Liver (tissue), 9 donors: Measurements from ENCODE around the gene TSEN34. TPM values are rescaled to one million over a fixed set of nuclear protein-coding genes. Genes with fewer than 3 reads are reported as not detected.
A peak's percentile ranks its signal among the peaks of the same experiment; 100 is the strongest.

Source experiments
- DNase-seq: peaks from one replicate; pipeline ENCODE4 v3.0.0-alpha.2; 2017; ENCODE audit warnings: low spot score
- H3K27ac ChIP-seq, 2 donors: one replicate each; pipeline ENCODE4 v1.7.0; 2013; ENCODE audit warnings: inconsistent platforms in 2 of 2, low read length in 2 of 2, control low read depth in 1 of 2, low read depth in 1 of 2, mild to moderate bottlenecking in 1 of 2
- H3K27me3 ChIP-seq, 4 donors: one replicate each; pipeline versions ENCODE4 v1.6.1 to v1.7.0; 2013; ENCODE audit warnings: low read length in 3 of 4, inconsistent platforms in 1 of 4, mild to moderate bottlenecking in 1 of 4, moderate library complexity in 1 of 4; ENCODE audit not compliant: control insufficient read depth in 4 of 4, insufficient read depth in 4 of 4
- H3K36me3 ChIP-seq, 4 donors: one replicate each; pipeline versions ENCODE4 v1.6.1 to v1.7.0; 2013; ENCODE audit warnings: low read length in 3 of 4, mild to moderate bottlenecking in 3 of 4, low read depth in 1 of 4, moderate library complexity in 1 of 4; ENCODE audit not compliant: control insufficient read depth in 4 of 4, insufficient read depth in 3 of 4
- H3K4me1 ChIP-seq, 4 donors: one replicate each; pipeline versions ENCODE4 v1.6.1 to v1.7.0; 2013; ENCODE audit warnings: low read length in 3 of 4, mild to moderate bottlenecking in 3 of 4, moderate library complexity in 1 of 4; ENCODE audit not compliant: control insufficient read depth in 4 of 4, insufficient read depth in 4 of 4
- H3K4me3 ChIP-seq, 3 donors: one replicate each; pipeline versions ENCODE4 v1.6.1 to v1.7.0; 2013; ENCODE audit warnings: low read length in 3 of 3, control low read depth in 1 of 3, low read depth in 1 of 3, mild to moderate bottlenecking in 1 of 3
- H3K9ac ChIP-seq, 2 donors: one replicate each; pipeline ENCODE4 v1.7.0; 2013; ENCODE audit warnings: low read length in 2 of 2, mild to moderate bottlenecking in 2 of 2, moderate library complexity in 2 of 2, control low read depth in 1 of 2, low read depth in 1 of 2
- H3K9me3 ChIP-seq, 4 donors: one replicate each; pipeline versions ENCODE4 v1.6.1 to v1.7.0; 2013; ENCODE audit warnings: low read length in 3 of 4; ENCODE audit not compliant: control insufficient read depth in 4 of 4
- EGR1 ChIP-seq, 2 donors: IDR thresholded peaks; 2 replicates each; pipeline ENCODE4 v1.6.1; 2016 to 2018; ENCODE audit warnings: antibody characterized with exemption in 2 of 2, low read depth in 2 of 2
- FOXA1 ChIP-seq: IDR thresholded peaks from 2 replicates; pipeline ENCODE4 v1.6.1; 2016; ENCODE audit warnings: antibody characterized with exemption
- FOXA2 ChIP-seq: IDR thresholded peaks from 2 replicates; pipeline ENCODE4 v1.6.1; 2016; ENCODE audit warnings: antibody characterized with exemption
- GABPA ChIP-seq, 2 donors: IDR thresholded peaks in 1 of 2; conservative IDR thresholded peaks in 1 of 2; 2 replicates each; pipeline ENCODE4 v1.6.1; 2016; ENCODE audit warnings: antibody characterized with exemption in 2 of 2, mild to moderate bottlenecking in 1 of 2, moderate library complexity in 1 of 2
- HNF4A ChIP-seq, 2 donors: conservative IDR thresholded peaks; 2 replicates each; pipeline ENCODE4 v1.6.1; 2016; ENCODE audit warnings: antibody characterized with exemption in 2 of 2, mild to moderate bottlenecking in 2 of 2
- HNF4G ChIP-seq: IDR thresholded peaks from 2 replicates; pipeline ENCODE4 v1.6.1; 2016; ENCODE audit warnings: antibody characterized with exemption
- JUND ChIP-seq, 2 donors: IDR thresholded peaks; 2 replicates each; pipeline ENCODE4 v1.6.1; 2016; ENCODE audit warnings: antibody characterized with exemption in 2 of 2
- NR2F2 ChIP-seq: IDR thresholded peaks from 2 replicates; pipeline ENCODE4 v1.6.1; 2016; ENCODE audit warnings: antibody characterized with exemption
- RAD21 ChIP-seq, 2 donors: IDR thresholded peaks; 2 replicates each; pipeline ENCODE4 v1.6.1; 2016; ENCODE audit warnings: antibody characterized with exemption in 2 of 2, mild to moderate bottlenecking in 2 of 2
- RXRA ChIP-seq, 2 donors: IDR thresholded peaks; 2 replicates each; pipeline ENCODE4 v1.6.1; 2017 to 2018; ENCODE audit warnings: antibody characterized with exemption in 2 of 2, mild to moderate bottlenecking in 1 of 2
- SP1 ChIP-seq: IDR thresholded peaks from 2 replicates; pipeline ENCODE4 v1.6.1; 2018; ENCODE audit warnings: antibody characterized with exemption, mild to moderate bottlenecking
- TAF1 ChIP-seq: conservative IDR thresholded peaks from 2 replicates; pipeline ENCODE4 v1.6.1; 2016; ENCODE audit warnings: antibody characterized with exemption, mild to moderate bottlenecking
- YY1 ChIP-seq: IDR thresholded peaks from 2 replicates; pipeline ENCODE4 v1.6.1; 2016; ENCODE audit warnings: antibody characterized with exemption, mild to moderate bottlenecking
- WGBS: extraction: QIAGEN DNeasy Blood & Tissue Kit; methylation state at CpG from one replicate; pipeline ENCODE4 v1.1.7; 2013; 5-methylcytosine and 5-hydroxymethylcytosine counted together
- polyA plus RNA-seq, 2 donors: library from polyadenylated mRNA; stranded (reverse) in 1 of 2; unstranded in 1 of 2; fragments of 200-250 nt in 1 of 2; fragments of >200 nt in 1 of 2; fragmentation: Nextera tagmentation in 1 of 2; extraction: Ambion mirVana in 1 of 2; gene quantifications; one replicate each; pipeline versions ENCODE4 v1.2.1 to v1.2.3, GENCODE V29; 2013 to 2015
- total RNA-seq, 2 donors: library from RNA; depleted of rRNA; stranded (reverse); fragments of >200 nt; gene quantifications; one replicate each; pipeline ENCODE4 v1.2.3, GENCODE V29; 2014
- TF ChIP-seq, protein P1 (sequence below): fragments of 150-350 bp; IDR thresholded peaks from 2 replicates; pipeline ENCODE4 v1.5.1; 2017; ENCODE audit warnings: improper control_type of control experiment, low read depth, low read length; ENCODE audit not compliant: missing input control
- TF ChIP-seq, protein P2 (sequence below): IDR thresholded peaks from 2 replicates; pipeline ENCODE4 v1.6.1; 2016; ENCODE audit warnings: antibody characterized with exemption
- TF ChIP-seq, protein P3 (sequence below): IDR thresholded peaks from 2 replicates; pipeline ENCODE4 v1.6.1; 2016; ENCODE audit warnings: antibody characterized with exemption
- TF ChIP-seq, protein P4 (sequence below): IDR thresholded peaks from 2 replicates; pipeline ENCODE4 v1.6.1; 2016; ENCODE audit warnings: antibody characterized with exemption
- TF ChIP-seq, protein P5 (sequence below): IDR thresholded peaks from 2 replicates; pipeline ENCODE4 v1.6.1; 2016; ENCODE audit warnings: antibody characterized with exemption, mild to moderate bottlenecking
- donor health status: healthy.
- donor health status: healthy.
- donor health status: healthy.
- donor health status: healthy.
- donor health status: healthy.

Gene TSEN34
- total and polyA plus RNA-seq, 4 donors, result 15.5 to 37.9 (median 24.6) TPM

DNA sequence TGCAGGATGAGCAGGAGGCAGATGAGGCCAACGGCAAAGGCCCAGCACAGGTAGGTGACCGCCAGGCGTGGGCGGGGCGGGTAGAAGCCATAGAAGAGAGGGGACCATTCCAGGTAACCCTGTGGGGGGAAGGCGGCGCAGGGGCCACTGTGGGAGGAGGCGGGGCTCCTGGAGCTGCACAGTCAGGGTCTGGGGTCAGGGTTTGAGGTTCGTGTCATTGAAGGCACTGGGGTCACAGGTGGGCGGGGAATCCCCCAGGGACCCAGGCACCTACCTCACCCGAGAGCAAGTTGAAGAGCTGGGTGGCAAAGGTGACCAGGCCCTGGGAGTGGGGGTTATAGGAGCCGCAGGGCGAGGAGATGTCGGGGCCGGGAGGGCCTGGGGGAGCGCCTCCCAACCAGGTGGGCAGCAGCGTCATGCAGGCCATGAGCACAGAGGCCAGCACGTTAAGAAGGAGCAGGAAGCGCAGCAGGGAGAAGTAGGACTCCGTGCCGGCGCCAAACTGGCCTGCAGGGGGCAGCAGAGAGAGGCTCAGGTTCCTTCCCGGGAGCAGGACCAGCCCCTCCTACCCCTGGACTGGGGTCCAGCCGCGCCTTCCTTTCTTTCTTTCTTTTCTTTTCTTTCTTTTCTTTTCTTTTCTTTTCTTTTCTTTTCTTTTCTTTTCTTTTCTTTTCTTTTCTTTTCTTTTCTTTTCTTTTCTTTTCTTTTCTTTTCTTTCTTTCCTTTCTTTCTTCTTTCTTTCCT lies 22.8 kb upstream of the TSEN34 start:
- H3K27ac ChIP-seq, result no peak overlapping the region
- peak; percentile 96 for DNase-seq
- 26% methylated on average over 25 of the region's 25 CpGs for WGBS
- peaks cover 0 to 3% (median 1%) of the 10 kb centered on the region in 4 donors for H3K4me1 ChIP-seq
- no peak overlapping the region for H3K4me3 ChIP-seq
- no peaks in the 10 kb centered on the region for H3K9me3 ChIP-seq
- no peaks in the 10 kb centered on the region for H3K27me3 ChIP-seq
- no peak overlapping the region for H3K9ac ChIP-seq
- TF ChIP-seq SP1 (no peak), RAD21 (IDR thresholded peaks at IDR 0.05) (peak; percentile 74 to 82), HNF4G (no peak)
- TF ChIP-seq, protein P1, sequence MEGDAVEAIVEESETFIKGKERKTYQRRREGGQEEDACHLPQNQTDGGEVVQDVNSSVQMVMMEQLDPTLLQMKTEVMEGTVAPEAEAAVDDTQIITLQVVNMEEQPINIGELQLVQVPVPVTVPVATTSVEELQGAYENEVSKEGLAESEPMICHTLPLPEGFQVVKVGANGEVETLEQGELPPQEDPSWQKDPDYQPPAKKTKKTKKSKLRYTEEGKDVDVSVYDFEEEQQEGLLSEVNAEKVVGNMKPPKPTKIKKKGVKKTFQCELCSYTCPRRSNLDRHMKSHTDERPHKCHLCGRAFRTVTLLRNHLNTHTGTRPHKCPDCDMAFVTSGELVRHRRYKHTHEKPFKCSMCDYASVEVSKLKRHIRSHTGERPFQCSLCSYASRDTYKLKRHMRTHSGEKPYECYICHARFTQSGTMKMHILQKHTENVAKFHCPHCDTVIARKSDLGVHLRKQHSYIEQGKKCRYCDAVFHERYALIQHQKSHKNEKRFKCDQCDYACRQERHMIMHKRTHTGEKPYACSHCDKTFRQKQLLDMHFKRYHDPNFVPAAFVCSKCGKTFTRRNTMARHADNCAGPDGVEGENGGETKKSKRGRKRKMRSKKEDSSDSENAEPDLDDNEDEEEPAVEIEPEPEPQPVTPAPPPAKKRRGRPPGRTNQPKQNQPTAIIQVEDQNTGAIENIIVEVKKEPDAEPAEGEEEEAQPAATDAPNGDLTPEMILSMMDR, result peak; percentile 89
- TF ChIP-seq, protein P2, sequence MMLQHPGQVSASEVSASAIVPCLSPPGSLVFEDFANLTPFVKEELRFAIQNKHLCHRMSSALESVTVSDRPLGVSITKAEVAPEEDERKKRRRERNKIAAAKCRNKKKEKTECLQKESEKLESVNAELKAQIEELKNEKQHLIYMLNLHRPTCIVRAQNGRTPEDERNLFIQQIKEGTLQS, result no peak
- H3K36me3 ChIP-seq, result no peaks in the 10 kb centered on the region

DNA sequence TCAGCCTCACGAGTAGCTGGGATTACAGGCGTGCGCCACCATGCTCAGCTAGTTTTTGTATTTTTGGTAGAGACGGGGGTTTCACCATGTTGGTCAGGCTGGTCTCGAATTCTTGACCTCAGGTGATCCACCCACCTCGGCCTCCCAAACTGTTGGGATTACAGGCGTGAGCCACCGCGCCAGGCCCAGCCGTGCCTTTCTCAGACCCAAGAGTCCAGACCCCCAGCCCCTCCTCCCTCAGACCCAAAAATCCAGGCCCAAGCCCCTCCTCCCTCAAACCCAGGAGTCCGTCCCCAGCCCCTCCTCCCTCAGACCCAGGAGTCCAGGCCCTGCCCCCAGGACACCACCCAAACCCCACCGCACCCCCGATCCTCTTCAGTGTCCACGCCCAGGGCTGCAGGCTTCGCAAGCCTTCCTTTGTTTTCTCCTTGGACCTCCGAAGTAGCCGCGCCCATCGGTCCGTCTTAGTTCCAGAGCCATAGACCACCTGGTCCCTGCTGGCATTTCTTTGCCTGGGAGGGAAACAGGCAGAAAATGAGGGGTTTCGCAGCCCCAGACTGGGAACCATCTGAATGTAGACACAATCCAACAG lies 21.9 kb upstream of the TSEN34 start:
- no peak for DNase-seq
- 87% methylated on average over 21 of the region's 21 CpGs for whole genome bisulfite sequencing
- H3K9me3 ChIP-seq, result no peaks in the 10 kb centered on the region

More for the DNA sequence above, 21.9 kb upstream of the TSEN34 start:
- TF ChIP-seq, protein P3, sequence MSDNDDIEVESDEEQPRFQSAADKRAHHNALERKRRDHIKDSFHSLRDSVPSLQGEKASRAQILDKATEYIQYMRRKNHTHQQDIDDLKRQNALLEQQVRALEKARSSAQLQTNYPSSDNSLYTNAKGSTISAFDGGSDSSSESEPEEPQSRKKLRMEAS, result no peak
- TF ChIP-seq RAD21 (IDR thresholded peaks at IDR 0.05) (no peak), NR2F2 (no peak), GABPA (IDR thresholded peaks at IDR 0.05 in 1 of 2, conservative IDR thresholded peaks at IDR 0.05 in 1 of 2) (no peak), SP1 (no peak), JUND (IDR thresholded peaks at IDR 0.05) (no peak), EGR1 (IDR thresholded peaks at IDR 0.05; ENCODE audit: low read depth in 2 of 2) (no peak), FOXA1 (no peak), HNF4G (no peak), RXRA (IDR thresholded peaks at IDR 0.05) (no peak), YY1 (no peak), FOXA2 (no peak), HNF4A (conservative IDR thresholded peaks at IDR 0.05) (no peak), TAF1 (no peak)
- TF ChIP-seq, protein P4, sequence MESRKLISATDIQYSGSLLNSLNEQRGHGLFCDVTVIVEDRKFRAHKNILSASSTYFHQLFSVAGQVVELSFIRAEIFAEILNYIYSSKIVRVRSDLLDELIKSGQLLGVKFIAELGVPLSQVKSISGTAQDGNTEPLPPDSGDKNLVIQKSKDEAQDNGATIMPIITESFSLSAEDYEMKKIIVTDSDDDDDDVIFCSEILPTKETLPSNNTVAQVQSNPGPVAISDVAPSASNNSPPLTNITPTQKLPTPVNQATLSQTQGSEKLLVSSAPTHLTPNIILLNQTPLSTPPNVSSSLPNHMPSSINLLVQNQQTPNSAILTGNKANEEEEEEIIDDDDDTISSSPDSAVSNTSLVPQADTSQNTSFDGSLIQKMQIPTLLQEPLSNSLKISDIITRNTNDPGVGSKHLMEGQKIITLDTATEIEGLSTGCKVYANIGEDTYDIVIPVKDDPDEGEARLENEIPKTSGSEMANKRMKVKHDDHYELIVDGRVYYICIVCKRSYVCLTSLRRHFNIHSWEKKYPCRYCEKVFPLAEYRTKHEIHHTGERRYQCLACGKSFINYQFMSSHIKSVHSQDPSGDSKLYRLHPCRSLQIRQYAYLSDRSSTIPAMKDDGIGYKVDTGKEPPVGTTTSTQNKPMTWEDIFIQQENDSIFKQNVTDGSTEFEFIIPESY, result no peak
- TF ChIP-seq, protein P1, result no peak
- TF ChIP-seq, protein P2, result no peak
- TF ChIP-seq, protein P5, sequence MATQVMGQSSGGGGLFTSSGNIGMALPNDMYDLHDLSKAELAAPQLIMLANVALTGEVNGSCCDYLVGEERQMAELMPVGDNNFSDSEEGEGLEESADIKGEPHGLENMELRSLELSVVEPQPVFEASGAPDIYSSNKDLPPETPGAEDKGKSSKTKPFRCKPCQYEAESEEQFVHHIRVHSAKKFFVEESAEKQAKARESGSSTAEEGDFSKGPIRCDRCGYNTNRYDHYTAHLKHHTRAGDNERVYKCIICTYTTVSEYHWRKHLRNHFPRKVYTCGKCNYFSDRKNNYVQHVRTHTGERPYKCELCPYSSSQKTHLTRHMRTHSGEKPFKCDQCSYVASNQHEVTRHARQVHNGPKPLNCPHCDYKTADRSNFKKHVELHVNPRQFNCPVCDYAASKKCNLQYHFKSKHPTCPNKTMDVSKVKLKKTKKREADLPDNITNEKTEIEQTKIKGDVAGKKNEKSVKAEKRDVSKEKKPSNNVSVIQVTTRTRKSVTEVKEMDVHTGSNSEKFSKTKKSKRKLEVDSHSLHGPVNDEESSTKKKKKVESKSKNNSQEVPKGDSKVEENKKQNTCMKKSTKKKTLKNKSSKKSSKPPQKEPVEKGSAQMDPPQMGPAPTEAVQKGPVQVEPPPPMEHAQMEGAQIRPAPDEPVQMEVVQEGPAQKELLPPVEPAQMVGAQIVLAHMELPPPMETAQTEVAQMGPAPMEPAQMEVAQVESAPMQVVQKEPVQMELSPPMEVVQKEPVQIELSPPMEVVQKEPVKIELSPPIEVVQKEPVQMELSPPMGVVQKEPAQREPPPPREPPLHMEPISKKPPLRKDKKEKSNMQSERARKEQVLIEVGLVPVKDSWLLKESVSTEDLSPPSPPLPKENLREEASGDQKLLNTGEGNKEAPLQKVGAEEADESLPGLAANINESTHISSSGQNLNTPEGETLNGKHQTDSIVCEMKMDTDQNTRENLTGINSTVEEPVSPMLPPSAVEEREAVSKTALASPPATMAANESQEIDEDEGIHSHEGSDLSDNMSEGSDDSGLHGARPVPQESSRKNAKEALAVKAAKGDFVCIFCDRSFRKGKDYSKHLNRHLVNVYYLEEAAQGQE, result no peak
- Histone ChIP-seq H3K36me3 (no peaks in the 10 kb centered on the region), H3K9ac (no peak overlapping the region), H3K4me3 (no peak overlapping the region), H3K27ac (no peak overlapping the region), H3K4me1 (peaks cover 0 to 2% (median 0%) of the 10 kb centered on the region in 4 donors), H3K27me3 (no peaks in the 10 kb centered on the region)
